Measurements from ENCODE around the gene ZSCAN10. TPM values are rescaled to one million over a fixed set of nuclear protein-coding genes. Genes with fewer than 3 reads are reported as not detected.
A peak's percentile ranks its signal among the peaks of the same experiment; 100 is the strongest.

Gene ZSCAN10
- total and polyA plus RNA-seq, 2 of the 13 experiments (the other 11 are each of a cell fraction or from before 2014, with no cell fraction given) = not detected

- Histone ChIP-seq H3K79me2 (ENCODE audit: insufficient read depth, low read length) (peaks cover 16% of the 10 kb centered on the region), H3K9me3 (ENCODE audit: low read length) (no peaks in the 10 kb centered on the region), H2AFZ (ENCODE audit: low read length) (peak overlapping the region; percentile 86), H4K20me1 (ENCODE audit: insufficient read depth, low read length) (peaks cover 7% of the 10 kb centered on the region), H3K27ac (ENCODE audit: extremely low read length, insufficient read depth, low read length) (peak overlapping the region; percentile 76), H3K27me3 (ENCODE audit: control insufficient read depth in 1 of 2, insufficient read depth in 2 of 2, low read length in 2 of 2) (no peaks in the 10 kb centered on the region; a peak in 1 of 5 replicates), H3K4me2 (ENCODE audit: low read depth, low read length) (peak overlapping the region; percentile 91), H3K4me1 (ENCODE audit: insufficient read depth, low read length) (peaks cover 24% of the 10 kb centered on the region), H3K4me3 (replicated peaks in 1 of 3; ENCODE audit: insufficient read depth in 1 of 3, low read depth in 2 of 3, low read length in 3 of 3) (peak overlapping the region; percentile 84 to 89 (median 86)), H3K9ac (ENCODE audit: insufficient read depth, low read depth, low read length) (peak overlapping the region; percentile 94), H3K36me3 (replicated peaks in 1 of 2; ENCODE audit: control insufficient read depth in 1 of 2, insufficient read depth in 2 of 2, low read length in 2 of 2) (no peaks in the 10 kb centered on the region)
- in situ Hi-C loops (cut with HindIII; ENCODE audit: extremely low pct_ligation_motif_present, low pct_unique_long_range_greater_than_20kb) (no loop called here), intact Hi-C loops (cut with micrococcal nuclease; ENCODE audit: unreplicated experiment) (loop anchor here (2.0 kb wide), 1 partner anchor 16 kb away; no protein-coding TSS in a partner anchor)
- POLR2A ChIA-PET = interaction anchor here (0.7 to 3.5 kb wide), 33 partner anchors 9 to 278 kb away, joined by 3 to 81 read pairs (median 6); partner anchors contain the start of genes HCFC1R1, IL32, OR1F1 and THOC6
- under 1% methylated on average over 16 of the region's 43 CpGs for WGBS (ENCODE audit: low lambda C conversion rate)
- FAIRE-seq (no peak), DNase-seq (ENCODE audit: low spot score) (no peak), ATAC-seq (no peak)
- TSS peak; percentile 89 for BruUV-seq (replicated peaks)
- CTCF ChIA-PET (ENCODE audit: low intra/inter-chr PET ratio, low total read pairs) = no interaction called here
- TF ChIP-seq, protein P1, sequence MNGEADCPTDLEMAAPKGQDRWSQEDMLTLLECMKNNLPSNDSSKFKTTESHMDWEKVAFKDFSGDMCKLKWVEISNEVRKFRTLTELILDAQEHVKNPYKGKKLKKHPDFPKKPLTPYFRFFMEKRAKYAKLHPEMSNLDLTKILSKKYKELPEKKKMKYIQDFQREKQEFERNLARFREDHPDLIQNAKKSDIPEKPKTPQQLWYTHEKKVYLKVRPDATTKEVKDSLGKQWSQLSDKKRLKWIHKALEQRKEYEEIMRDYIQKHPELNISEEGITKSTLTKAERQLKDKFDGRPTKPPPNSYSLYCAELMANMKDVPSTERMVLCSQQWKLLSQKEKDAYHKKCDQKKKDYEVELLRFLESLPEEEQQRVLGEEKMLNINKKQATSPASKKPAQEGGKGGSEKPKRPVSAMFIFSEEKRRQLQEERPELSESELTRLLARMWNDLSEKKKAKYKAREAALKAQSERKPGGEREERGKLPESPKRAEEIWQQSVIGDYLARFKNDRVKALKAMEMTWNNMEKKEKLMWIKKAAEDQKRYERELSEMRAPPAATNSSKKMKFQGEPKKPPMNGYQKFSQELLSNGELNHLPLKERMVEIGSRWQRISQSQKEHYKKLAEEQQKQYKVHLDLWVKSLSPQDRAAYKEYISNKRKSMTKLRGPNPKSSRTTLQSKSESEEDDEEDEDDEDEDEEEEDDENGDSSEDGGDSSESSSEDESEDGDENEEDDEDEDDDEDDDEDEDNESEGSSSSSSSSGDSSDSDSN (CRISPR knock-in tag; IDR thresholded peaks at IDR 0.05) = peak; percentile 89
- TF ChIP-seq KLF15 (CRISPR knock-in tag; IDR thresholded peaks at IDR 0.05; ENCODE audit: borderline replicate concordance) = no peak
- TF ChIP-seq ARID2 (CRISPR knock-in tag; IDR thresholded peaks at IDR 0.05; ENCODE audit: borderline replicate concordance) = no peak
- TF ChIP-seq PRDM15 (CRISPR knock-in tag; IDR thresholded peaks at IDR 0.05) = 0 out of 2 replicates have a peak, but pooled peaks have one; percentile 39
- TF ChIP-seq TEF (CRISPR knock-in tag; IDR thresholded peaks at IDR 0.05) = no peak
- peak; percentile 60; the same call in 1 of the 2 replicates for TF ChIP-seq TAF1 (CRISPR knock-in tag; IDR thresholded peaks at IDR 0.05)
- TF ChIP-seq, protein P2, sequence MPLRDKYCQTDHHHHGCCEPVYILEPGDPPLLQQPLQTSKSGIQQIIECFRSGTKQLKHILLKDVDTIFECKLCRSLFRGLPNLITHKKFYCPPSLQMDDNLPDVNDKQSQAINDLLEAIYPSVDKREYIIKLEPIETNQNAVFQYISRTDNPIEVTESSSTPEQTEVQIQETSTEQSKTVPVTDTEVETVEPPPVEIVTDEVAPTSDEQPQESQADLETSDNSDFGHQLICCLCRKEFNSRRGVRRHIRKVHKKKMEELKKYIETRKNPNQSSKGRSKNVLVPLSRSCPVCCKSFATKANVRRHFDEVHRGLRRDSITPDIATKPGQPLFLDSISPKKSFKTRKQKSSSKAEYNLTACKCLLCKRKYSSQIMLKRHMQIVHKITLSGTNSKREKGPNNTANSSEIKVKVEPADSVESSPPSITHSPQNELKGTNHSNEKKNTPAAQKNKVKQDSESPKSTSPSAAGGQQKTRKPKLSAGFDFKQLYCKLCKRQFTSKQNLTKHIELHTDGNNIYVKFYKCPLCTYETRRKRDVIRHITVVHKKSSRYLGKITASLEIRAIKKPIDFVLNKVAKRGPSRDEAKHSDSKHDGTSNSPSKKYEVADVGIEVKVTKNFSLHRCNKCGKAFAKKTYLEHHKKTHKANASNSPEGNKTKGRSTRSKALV (CRISPR knock-in tag; IDR thresholded peaks at IDR 0.05) = peak; percentile 61; the same call in 1 of the 2 replicates
- peak; percentile 13 for TF ChIP-seq ASH2L (IDR thresholded peaks at IDR 0.05; ENCODE audit: insufficient read length, low read depth, low read length)
- TF ChIP-seq SSRP1 (CRISPR knock-in tag; IDR thresholded peaks at IDR 0.05) = no peak
- TF ChIP-seq HNRNPK (IDR thresholded peaks at IDR 0.05; ENCODE audit: low read depth, low read length, poor library complexity, severe bottlenecking) = peak; percentile 93
- TF ChIP-seq ZNF446 (CRISPR knock-in tag; IDR thresholded peaks at IDR 0.05) = 0 out of 2 replicates have a peak, but pooled peaks have one; percentile 53
- peak; percentile 85 for TF ChIP-seq ZNF232 (CRISPR knock-in tag; IDR thresholded peaks at IDR 0.05; ENCODE audit: borderline replicate concordance)
- TF ChIP-seq NFKB2 (CRISPR knock-in tag; IDR thresholded peaks at IDR 0.05; ENCODE audit: borderline replicate concordance) = 0 out of 2 replicates have a peak, but pooled peaks have one; percentile 45
- no peak for TF ChIP-seq ZNF878 (CRISPR knock-in tag; IDR thresholded peaks at IDR 0.05)
Observed at GRCh38 chr16:3135126-3135715, 36.1 kb upstream of the ZSCAN10 start.
